Body of pancreas (tissue), 4 donors: ENCODE measurements around the gene MAPK10.

ENCODE experiments used
- CTCF ChIP-seq, 7 experiments: fragments of 450-650 bp in 4 of 7; fragments of 200-600 bp in 3 of 7; sonication (generic) in 3 of 7; IDR thresholded peaks; one replicate each; pipeline ENCODE4 v1.5.1; 2016 to 2019; ENCODE audit warnings: antibody characterized with exemption in 7 of 7
- POLR2A ChIP-seq, 3 donors: fragments of 450-650 bp; IDR thresholded peaks; one replicate each; pipeline ENCODE4 v1.6.1; 2016; ENCODE audit warnings: antibody characterized with exemption in 3 of 3, mild to moderate bottlenecking in 2 of 3

GRCh38 chr4:86362510-86362909 is 2.7 kb upstream of the MAPK10 start:
- no peak for TF ChIP-seq CTCF (IDR thresholded peaks at IDR 0.05)
- no peak for TF ChIP-seq POLR2A (IDR thresholded peaks at IDR 0.05)
